Effector memory CD4-positive, alpha-beta T cell (primary cell): Measurements from ENCODE around the gene DHX16.

Source experiments
- DNase-seq, 3 donors: peaks; one replicate each; pipeline ENCODE4 v3.0.0-alpha.2; 2020
- H3K27ac ChIP-seq: 2 replicates; pipeline ENCODE4 v1.7.0; 2013; ENCODE audit warnings: mild to moderate bottlenecking, low read length, moderate library complexity; ENCODE audit not compliant: insufficient read depth, poor library complexity, severe bottlenecking
- H3K27me3 ChIP-seq: replicated peaks from 2 replicates; pipeline ENCODE4 v1.7.0; 2013; ENCODE audit warnings: mild to moderate bottlenecking, low read length; ENCODE audit not compliant: insufficient read depth, control insufficient read depth, poor library complexity, severe bottlenecking
- H3K36me3 ChIP-seq: 2 replicates; pipeline ENCODE4 v1.7.0; 2013; ENCODE audit warnings: mild to moderate bottlenecking, low read length, moderate library complexity; ENCODE audit not compliant: control insufficient read depth, insufficient read depth
- H3K4me1 ChIP-seq: 2 replicates; pipeline ENCODE4 v1.7.0; 2013; ENCODE audit warnings: low read length, mild to moderate bottlenecking; ENCODE audit not compliant: control insufficient read depth, insufficient read depth, poor library complexity, severe bottlenecking
- H3K4me3 ChIP-seq: 2 replicates; pipeline ENCODE4 v1.7.0; 2013; ENCODE audit warnings: low read length, low read depth, mild to moderate bottlenecking; ENCODE audit not compliant: insufficient read depth, poor library complexity, severe bottlenecking
- H3K9me3 ChIP-seq: 2 replicates; pipeline ENCODE4 v1.7.0; 2013; ENCODE audit warnings: mild to moderate bottlenecking, low read length, moderate library complexity; ENCODE audit not compliant: control insufficient read depth

Gene DHX16

GRCh38 chr6:30603961-30604360, 68.8 kb downstream of the DHX16 start:
- Histone ChIP-seq H3K36me3 (peaks cover 78% of the 10 kb centered on the region), H3K27me3 (no peaks in the 10 kb centered on the region), H3K4me1 (no peaks in the 10 kb centered on the region), H3K27ac (no peak overlapping the region), H3K9me3 (no peaks in the 10 kb centered on the region), H3K4me3 (no peak overlapping the region)
- DNase-seq = no peak
